GM21723 (cell line): Measurements from ENCODE around the gene CSNK1G2.

ENCODE experiments used
- ATAC-seq: cut with Tn5 transposase; IDR thresholded peaks from one replicate; pipeline ENCODE4 v1.9.1; 2021; ENCODE audit warnings: mild to moderate bottlenecking, moderate library complexity; ENCODE audit not compliant: unreplicated experiment

Gene CSNK1G2

GRCh38 chr19:1917926-1918325 is 23.0 kb upstream of the CSNK1G2 start:
- no peak for ATAC-seq

- ATAC-seq: no peak
Measured at GRCh38 chr19:1918975-1919374, 22.0 kb upstream of the CSNK1G2 start.

GRCh38 chr19:1920644-1921043 is 20.3 kb upstream of the CSNK1G2 start:
- no peak for ATAC-seq

GRCh38 chr19:1921326-1921725 is 19.6 kb upstream of the CSNK1G2 start:
- ATAC-seq: no peak

- no peak for ATAC-seq
Measured at GRCh38 chr19:1921825-1922224, 19.1 kb upstream of the CSNK1G2 start.

- no peak for ATAC-seq
Measured at GRCh38 chr19:1922803-1923202, 18.2 kb upstream of the CSNK1G2 start.

GRCh38 chr19:1923319-1923718 is 17.7 kb upstream of the CSNK1G2 start:
- ATAC-seq: no peak

GRCh38 chr19:1924320-1924961 is 16.5 kb upstream of the CSNK1G2 start:
- no peak for ATAC-seq

- no peak for ATAC-seq
Measured at GRCh38 chr19:1925544-1925943, 15.4 kb upstream of the CSNK1G2 start.

- no peak for ATAC-seq
Measured at GRCh38 chr19:1929021-1929742, 11.8 kb upstream of the CSNK1G2 start.

- ATAC-seq: no peak
Measured at GRCh38 chr19:1931445-1931844, 9.5 kb upstream of the CSNK1G2 start.

GRCh38 chr19:1932395-1932794 is 8.6 kb upstream of the CSNK1G2 start:
- no peak for ATAC-seq

GRCh38 chr19:1933244-1933643 is 7.7 kb upstream of the CSNK1G2 start:
- no peak for ATAC-seq

- no peak for ATAC-seq
Measured at GRCh38 chr19:1933942-1934341, 7.0 kb upstream of the CSNK1G2 start.

GRCh38 chr19:1935484-1936208 is 5.3 kb upstream of the CSNK1G2 start:
- ATAC-seq: no peak

- ATAC-seq: no peak
Measured at GRCh38 chr19:1936430-1936829, 4.5 kb upstream of the CSNK1G2 start.

GRCh38 chr19:1936916-1937610 is 3.9 kb upstream of the CSNK1G2 start:
- no peak for ATAC-seq

GRCh38 chr19:1938071-1938470 is 2.9 kb upstream of the CSNK1G2 start:
- ATAC-seq: no peak

- no peak for ATAC-seq
Measured at GRCh38 chr19:1942078-1942933, 1.3 kb downstream of the CSNK1G2 start.

GRCh38 chr19:1942934-1943555 is 2.1 kb downstream of the CSNK1G2 start:
- ATAC-seq: no peak
